ENCODE data around the gene KCTD1.

DNA sequence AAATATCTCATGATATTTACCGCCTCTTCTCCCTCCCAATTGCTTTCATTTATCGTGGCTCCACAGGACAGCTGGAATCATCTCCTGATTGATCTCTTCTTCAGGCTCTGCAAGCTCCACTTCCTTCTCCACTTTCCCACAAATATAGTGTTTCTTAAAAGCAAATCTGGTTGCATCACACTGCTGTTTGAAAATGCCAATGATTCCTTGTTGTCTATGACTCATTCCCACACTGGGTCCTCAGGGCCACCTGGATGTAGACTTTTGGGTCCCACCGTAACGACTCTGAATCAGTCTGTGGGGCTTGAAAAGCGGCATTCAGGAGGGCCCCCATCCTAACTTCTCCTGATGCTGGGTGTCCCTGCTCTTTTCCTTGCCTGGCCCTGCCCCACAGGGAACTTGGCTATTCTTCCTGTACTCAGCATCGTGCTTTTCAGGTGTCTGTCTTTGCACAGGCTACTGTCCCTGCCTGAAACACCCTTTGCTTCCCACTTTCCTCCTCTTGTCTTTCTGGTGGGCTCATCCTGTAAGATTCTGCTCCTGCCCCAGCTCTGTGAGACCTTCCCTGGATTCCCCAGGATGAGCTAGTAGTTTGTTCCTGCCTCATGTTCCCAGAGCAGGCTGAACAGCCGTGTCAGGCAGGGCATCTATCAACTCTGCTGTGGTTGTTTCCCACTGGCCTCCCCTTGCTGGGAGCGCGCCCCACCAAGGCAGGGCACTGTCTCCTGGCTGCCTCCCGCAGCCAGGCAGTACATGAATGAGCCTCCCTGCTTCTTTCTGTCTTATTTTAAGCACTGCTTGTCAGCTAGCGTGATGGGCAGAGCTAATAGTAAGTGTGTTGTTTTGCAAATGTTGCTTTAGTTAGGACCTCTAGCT lies 111.9 kb downstream of the KCTD1 start:
- TF ChIP-seq, protein P1, sequence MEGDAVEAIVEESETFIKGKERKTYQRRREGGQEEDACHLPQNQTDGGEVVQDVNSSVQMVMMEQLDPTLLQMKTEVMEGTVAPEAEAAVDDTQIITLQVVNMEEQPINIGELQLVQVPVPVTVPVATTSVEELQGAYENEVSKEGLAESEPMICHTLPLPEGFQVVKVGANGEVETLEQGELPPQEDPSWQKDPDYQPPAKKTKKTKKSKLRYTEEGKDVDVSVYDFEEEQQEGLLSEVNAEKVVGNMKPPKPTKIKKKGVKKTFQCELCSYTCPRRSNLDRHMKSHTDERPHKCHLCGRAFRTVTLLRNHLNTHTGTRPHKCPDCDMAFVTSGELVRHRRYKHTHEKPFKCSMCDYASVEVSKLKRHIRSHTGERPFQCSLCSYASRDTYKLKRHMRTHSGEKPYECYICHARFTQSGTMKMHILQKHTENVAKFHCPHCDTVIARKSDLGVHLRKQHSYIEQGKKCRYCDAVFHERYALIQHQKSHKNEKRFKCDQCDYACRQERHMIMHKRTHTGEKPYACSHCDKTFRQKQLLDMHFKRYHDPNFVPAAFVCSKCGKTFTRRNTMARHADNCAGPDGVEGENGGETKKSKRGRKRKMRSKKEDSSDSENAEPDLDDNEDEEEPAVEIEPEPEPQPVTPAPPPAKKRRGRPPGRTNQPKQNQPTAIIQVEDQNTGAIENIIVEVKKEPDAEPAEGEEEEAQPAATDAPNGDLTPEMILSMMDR (conservative IDR thresholded peaks at IDR 0.05) = no peak
- TF ChIP-seq ZFX (IDR thresholded peaks at IDR 0.05) = no peak
